ENCODE measurements around the gene CNTN2.

- no peak for TF ChIP-seq CTCF (IDR thresholded peaks at IDR 0.05; ENCODE audit: poor library complexity)
- no peak for TF ChIP-seq EZH2 (IDR thresholded peaks at IDR 0.05; ENCODE audit: borderline replicate concordance)
- TF ChIP-seq EZH2phosphoT487 (IDR thresholded peaks at IDR 0.05; ENCODE audit: low read depth, severe bottlenecking, unreplicated experiment), result no peak
These were observed 81.7 kb downstream of the CNTN2 start for GRCh38 chr1:205124726-205125125.
